OCI-LY7 (cell line): ENCODE results near the gene VSX1. TPM values are rescaled to one million over a fixed set of nuclear protein-coding genes. Genes with fewer than 3 reads are reported as not detected.

ENCODE experiments used
- BruUV-seq: library from RNA; stranded (reverse); fragments of 400-500 nt; replicated peaks from 2 replicates; lab custom pipeline; 2021; lab: Mats Ljungman, UMichigan
- CTCF ChIA-PET: fragments of 300-600 bp; sonication (Branson Sonifier 250); formaldehyde crosslinking; loops from one replicate; lab custom pipeline; 2022; ENCODE audit warnings: antibody characterized with exemption; ENCODE audit not compliant: unreplicated experiment; lab: Charles Lee
- POLR2A ChIA-PET: fragments of 300-600 bp; sonication (Branson Sonifier 250); formaldehyde crosslinking; loops from one replicate; lab custom pipeline; 2022; ENCODE audit warnings: antibody characterized with exemption; lab: Charles Lee
- DNase-seq: peaks from one replicate; pipeline ENCODE4 v3.0.0-alpha.2; 2015; ENCODE audit warnings: low spot score
- H2AFZ ChIP-seq: fragments of 200-600 bp; sonication (generic), shearing (Covaris generic); 2 replicates; pipeline ENCODE4 v1.6.1; 2014; ENCODE audit warnings: mild to moderate bottlenecking, antibody characterized with exemption, low read length, moderate library complexity
- H3K27ac ChIP-seq: fragments of 200-600 bp; sonication (generic); 2 replicates; pipeline ENCODE4 v1.5.1; 2014; ENCODE audit warnings: mixed run types, low read depth, mild to moderate bottlenecking, moderate library complexity, low read length, inconsistent platforms; ENCODE audit not compliant: poor library complexity, severe bottlenecking
- H3K36me3 ChIP-seq: fragments of 200-600 bp; sonication (generic); 2 replicates; pipeline ENCODE4 v1.6.1; 2014; ENCODE audit warnings: mild to moderate bottlenecking, antibody characterized with exemption, low read length, moderate library complexity, mixed read lengths; ENCODE audit not compliant: insufficient read depth
- H3K4me1 ChIP-seq: fragments of 200-600 bp; sonication (generic); 2 replicates; pipeline ENCODE4 v1.5.1; 2014; ENCODE audit warnings: mild to moderate bottlenecking, low read length; ENCODE audit not compliant: insufficient read depth, poor library complexity, severe bottlenecking
- H3K4me2 ChIP-seq: fragments of 200-600 bp; sonication (generic); 2 replicates; pipeline ENCODE4 v1.6.1; 2014; ENCODE audit warnings: mild to moderate bottlenecking, low read length
- H3K4me3 ChIP-seq: fragments of 200-600 bp; sonication (generic); 2 replicates; pipeline ENCODE4 v1.5.1; 2014; ENCODE audit warnings: mild to moderate bottlenecking, low read depth, low read length; ENCODE audit not compliant: poor library complexity, severe bottlenecking
- H3K79me2 ChIP-seq: fragments of 200-600 bp; sonication (generic); 2 replicates; pipeline ENCODE4 v1.6.1; 2016; ENCODE audit warnings: low read depth, mild to moderate bottlenecking, low read length, moderate library complexity, mixed read lengths; ENCODE audit not compliant: insufficient read depth
- H3K9me2 ChIP-seq: fragments of 200-600 bp; sonication (generic); 2 replicates; pipeline ENCODE4 v1.6.1; 2016; ENCODE audit warnings: mild to moderate bottlenecking, low read length, mixed read lengths; ENCODE audit not compliant: insufficient read depth
- H3K9me3 ChIP-seq: fragments of 200-600 bp; sonication (generic); 2 replicates; pipeline ENCODE4 v1.6.1; 2014; ENCODE audit warnings: mild to moderate bottlenecking, mixed run types, low read length, mixed read lengths
- H4K20me1 ChIP-seq: fragments of 200-600 bp; sonication (generic); 2 replicates; pipeline ENCODE4 v1.6.1; 2014; ENCODE audit warnings: mild to moderate bottlenecking, antibody characterized with exemption, low read length, moderate library complexity, mixed read lengths; ENCODE audit not compliant: insufficient read depth
- EZH2phosphoT487 ChIP-seq: fragments of 200-600 bp; sonication (generic); IDR thresholded peaks from 2 replicates; pipeline ENCODE4 v1.6.1; 2018; ENCODE audit warnings: low read depth, borderline replicate concordance, mild to moderate bottlenecking, mixed run types, antibody characterized with exemption, low read length, moderate library complexity, mixed read lengths
- intact Hi-C: fragments of 100-400 bp; cut with micrococcal nuclease; formaldehyde crosslinking; loops from one replicate; pipeline ENCODE4 v1.10.0; 2022; ENCODE audit not compliant: unreplicated experiment
- total RNA-seq, 2 experiments: library from RNA; depleted of rRNA in 1 of 2; stranded (reverse); fragments of >200 nt in 1 of 2; shearing (Covaris generic) in 1 of 2; gene quantifications; 2 replicates each; pipeline ENCODE4 v1.2.3, GENCODE V29; 2014 to 2022
- TF ChIP-seq, protein P1 (sequence below): fragments of 200-600 bp; sonication (generic); conservative IDR thresholded peaks from 2 replicates; pipeline ENCODE4 v1.5.1; 2014; ENCODE audit warnings: mild to moderate bottlenecking, antibody characterized with exemption, low read length, moderate library complexity, mixed read lengths

The VSX1 gene
- total RNA-seq, 2 experiments from 2014 or later: not detected

DNA sequence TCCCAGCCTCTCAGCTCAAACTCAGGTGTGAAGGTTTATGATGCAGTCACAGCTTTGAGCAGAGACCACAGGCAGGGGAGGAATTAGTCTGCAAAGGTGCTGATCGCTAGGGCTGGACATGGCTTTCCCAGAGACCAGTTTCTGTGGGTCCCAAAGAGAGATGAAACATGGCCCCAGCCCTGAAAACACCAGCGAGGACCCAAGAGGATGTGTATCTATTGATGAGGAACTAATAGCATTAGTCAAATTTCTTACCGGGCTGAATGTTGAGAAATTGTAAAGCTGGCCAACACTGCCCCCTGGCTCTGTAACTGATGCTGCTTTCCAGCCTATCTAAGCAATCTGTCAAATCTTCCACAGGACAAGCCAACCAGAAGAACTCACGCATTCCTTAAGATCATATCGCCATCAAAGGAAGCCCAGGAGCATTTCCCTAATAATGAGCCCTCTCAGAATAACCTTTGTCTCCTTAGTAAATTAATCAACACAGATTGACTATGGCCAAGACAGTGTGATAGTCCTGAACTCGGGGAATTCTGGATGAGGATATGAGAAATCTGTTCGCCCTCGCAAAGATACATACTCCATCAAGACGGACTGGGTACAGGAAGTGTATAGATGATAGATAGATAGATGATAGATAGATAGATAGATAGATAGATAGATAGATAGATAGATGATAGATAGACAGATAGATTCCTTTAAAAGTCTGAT, 16.2 kb downstream of the VSX1 start:
- H2AFZ ChIP-seq: no peak overlapping the region
- no peak overlapping the region for H3K4me3 ChIP-seq
- H3K9me2 ChIP-seq: no peaks in the 10 kb centered on the region
- ChIA-PET POLR2A (no interaction called here), CTCF (no interaction called here)
- no peaks in the 10 kb centered on the region for H4K20me1 ChIP-seq
- H3K36me3 ChIP-seq: no peaks in the 10 kb centered on the region
- H3K4me1 ChIP-seq: no peaks in the 10 kb centered on the region
- intact Hi-C loops: loop anchor here (1.0 to 10.0 kb wide), 3 partner anchors 70 to 229 kb away; no protein-coding TSS in a partner anchor
- BruUV-seq: no TSS peak
- no peaks in the 10 kb centered on the region for H3K9me3 ChIP-seq
- TF ChIP-seq, protein P1, sequence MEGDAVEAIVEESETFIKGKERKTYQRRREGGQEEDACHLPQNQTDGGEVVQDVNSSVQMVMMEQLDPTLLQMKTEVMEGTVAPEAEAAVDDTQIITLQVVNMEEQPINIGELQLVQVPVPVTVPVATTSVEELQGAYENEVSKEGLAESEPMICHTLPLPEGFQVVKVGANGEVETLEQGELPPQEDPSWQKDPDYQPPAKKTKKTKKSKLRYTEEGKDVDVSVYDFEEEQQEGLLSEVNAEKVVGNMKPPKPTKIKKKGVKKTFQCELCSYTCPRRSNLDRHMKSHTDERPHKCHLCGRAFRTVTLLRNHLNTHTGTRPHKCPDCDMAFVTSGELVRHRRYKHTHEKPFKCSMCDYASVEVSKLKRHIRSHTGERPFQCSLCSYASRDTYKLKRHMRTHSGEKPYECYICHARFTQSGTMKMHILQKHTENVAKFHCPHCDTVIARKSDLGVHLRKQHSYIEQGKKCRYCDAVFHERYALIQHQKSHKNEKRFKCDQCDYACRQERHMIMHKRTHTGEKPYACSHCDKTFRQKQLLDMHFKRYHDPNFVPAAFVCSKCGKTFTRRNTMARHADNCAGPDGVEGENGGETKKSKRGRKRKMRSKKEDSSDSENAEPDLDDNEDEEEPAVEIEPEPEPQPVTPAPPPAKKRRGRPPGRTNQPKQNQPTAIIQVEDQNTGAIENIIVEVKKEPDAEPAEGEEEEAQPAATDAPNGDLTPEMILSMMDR: peak; percentile 86
- TF ChIP-seq EZH2phosphoT487: no peak
- H3K79me2 ChIP-seq: no peaks in the 10 kb centered on the region
- no peak overlapping the region for H3K27ac ChIP-seq
- H3K4me2 ChIP-seq: no peak overlapping the region
- DNase-seq: peak; percentile 62

DNA sequence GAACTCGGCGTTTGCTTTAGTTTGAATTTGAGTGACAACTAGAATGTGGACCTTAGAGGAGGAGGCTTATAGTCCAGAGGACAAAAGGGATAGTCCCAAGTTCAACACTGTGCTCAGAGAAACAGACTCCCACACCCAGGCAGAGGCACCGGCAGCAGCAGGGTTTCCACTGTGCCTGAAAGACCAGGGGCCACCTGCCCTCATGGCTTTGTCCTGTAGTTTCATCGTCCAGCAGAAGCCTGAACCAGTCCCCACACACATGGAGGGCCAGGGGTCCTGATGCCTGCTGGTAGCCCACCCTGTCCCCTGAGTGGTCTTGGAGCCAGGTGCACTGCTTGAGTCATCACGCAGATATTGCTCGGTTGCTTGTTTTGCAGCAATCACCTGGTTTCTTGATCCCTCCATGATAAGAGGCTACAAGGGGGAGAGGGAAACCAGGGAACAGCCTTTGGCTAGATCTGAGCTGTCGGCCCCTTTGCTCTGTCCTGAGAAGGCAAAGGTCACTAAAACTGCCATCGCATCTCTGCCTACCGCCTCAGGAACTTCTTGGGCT, 16.8 kb downstream of the VSX1 start:
- BruUV-seq: no TSS peak
- Histone ChIP-seq H3K9me3 (no peaks in the 10 kb centered on the region), H3K4me3 (no peak overlapping the region), H2AFZ (no peak overlapping the region), H3K9me2 (no peaks in the 10 kb centered on the region), H3K27ac (no peak overlapping the region), H3K79me2 (no peaks in the 10 kb centered on the region), H3K4me1 (no peaks in the 10 kb centered on the region), H3K4me2 (no peak overlapping the region), H3K36me3 (no peaks in the 10 kb centered on the region), H4K20me1 (no peaks in the 10 kb centered on the region)
- intact Hi-C loops: loop anchor here (1.0 to 10.0 kb wide), 3 partner anchors 70 to 230 kb away; no protein-coding TSS in a partner anchor
- no peak for TF ChIP-seq EZH2phosphoT487
- TF ChIP-seq, protein P1: no peak
- no peak for DNase-seq
- ChIA-PET POLR2A (no interaction called here), CTCF (no interaction called here)

DNA sequence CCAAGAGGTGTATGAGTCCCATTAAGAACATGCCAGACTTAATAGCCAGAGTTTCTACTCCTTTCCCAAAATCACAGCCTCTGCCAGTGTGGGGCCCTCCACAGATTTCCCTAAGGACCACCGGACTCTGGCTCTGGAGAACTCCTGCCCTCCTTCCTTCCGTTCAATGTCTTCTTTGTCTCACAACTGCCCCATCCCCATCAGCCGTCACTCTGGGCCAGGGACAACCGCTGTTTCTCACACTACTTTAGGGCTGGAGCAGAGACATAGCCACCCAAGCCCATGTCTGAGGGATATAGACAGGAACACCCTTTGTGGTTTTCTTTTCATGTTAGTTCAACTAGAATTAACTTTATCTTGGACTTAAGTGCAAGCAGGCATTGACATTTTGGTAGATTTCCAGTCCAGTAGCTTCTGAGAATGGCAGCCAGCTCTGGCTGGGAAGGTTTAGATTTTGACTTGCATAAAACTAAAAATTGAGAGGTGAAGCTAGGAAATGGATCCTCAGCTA, 17.3 kb downstream of the VSX1 start:
- no peaks in the 10 kb centered on the region for H3K9me3 ChIP-seq

More for the DNA sequence above, 17.3 kb downstream of the VSX1 start:
- Histone ChIP-seq H2AFZ (no peak overlapping the region), H3K4me1 (no peaks in the 10 kb centered on the region), H3K4me2 (no peak overlapping the region), H3K9me2 (no peaks in the 10 kb centered on the region), H3K27ac (no peak overlapping the region), H3K79me2 (no peaks in the 10 kb centered on the region), H3K4me3 (no peak overlapping the region), H4K20me1 (no peaks in the 10 kb centered on the region), H3K36me3 (no peaks in the 10 kb centered on the region)
- POLR2A ChIA-PET: no interaction called here
- TF ChIP-seq, protein P1: no peak
- no peak for TF ChIP-seq EZH2phosphoT487
- CTCF ChIA-PET: no interaction called here
- no TSS peak for BruUV-seq
- intact Hi-C loops: loop anchor here (1.0 to 10.0 kb wide), 3 partner anchors 69 to 230 kb away; no protein-coding TSS in a partner anchor
- DNase-seq: no peak
